ENCODE measurements around the gene CCDC200.

- TF ChIP-seq, protein P1, sequence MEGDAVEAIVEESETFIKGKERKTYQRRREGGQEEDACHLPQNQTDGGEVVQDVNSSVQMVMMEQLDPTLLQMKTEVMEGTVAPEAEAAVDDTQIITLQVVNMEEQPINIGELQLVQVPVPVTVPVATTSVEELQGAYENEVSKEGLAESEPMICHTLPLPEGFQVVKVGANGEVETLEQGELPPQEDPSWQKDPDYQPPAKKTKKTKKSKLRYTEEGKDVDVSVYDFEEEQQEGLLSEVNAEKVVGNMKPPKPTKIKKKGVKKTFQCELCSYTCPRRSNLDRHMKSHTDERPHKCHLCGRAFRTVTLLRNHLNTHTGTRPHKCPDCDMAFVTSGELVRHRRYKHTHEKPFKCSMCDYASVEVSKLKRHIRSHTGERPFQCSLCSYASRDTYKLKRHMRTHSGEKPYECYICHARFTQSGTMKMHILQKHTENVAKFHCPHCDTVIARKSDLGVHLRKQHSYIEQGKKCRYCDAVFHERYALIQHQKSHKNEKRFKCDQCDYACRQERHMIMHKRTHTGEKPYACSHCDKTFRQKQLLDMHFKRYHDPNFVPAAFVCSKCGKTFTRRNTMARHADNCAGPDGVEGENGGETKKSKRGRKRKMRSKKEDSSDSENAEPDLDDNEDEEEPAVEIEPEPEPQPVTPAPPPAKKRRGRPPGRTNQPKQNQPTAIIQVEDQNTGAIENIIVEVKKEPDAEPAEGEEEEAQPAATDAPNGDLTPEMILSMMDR (IDR thresholded peaks at IDR 0.05): no peak
- TF ChIP-seq EZH2 (IDR thresholded peaks at IDR 0.05): peak; percentile 5
These were observed 17.3 kb downstream of the CCDC200 start for GRCh38 chr17:43211123-43211479.
